ENCODE results near the gene CCDC27. TPM values are rescaled to one million over a fixed set of nuclear protein-coding genes. Genes with fewer than 3 reads are reported as not detected.

The CCDC27 gene
- total RNA-seq, 1 donor from 2014 or later: 0.08 TPM

DNA sequence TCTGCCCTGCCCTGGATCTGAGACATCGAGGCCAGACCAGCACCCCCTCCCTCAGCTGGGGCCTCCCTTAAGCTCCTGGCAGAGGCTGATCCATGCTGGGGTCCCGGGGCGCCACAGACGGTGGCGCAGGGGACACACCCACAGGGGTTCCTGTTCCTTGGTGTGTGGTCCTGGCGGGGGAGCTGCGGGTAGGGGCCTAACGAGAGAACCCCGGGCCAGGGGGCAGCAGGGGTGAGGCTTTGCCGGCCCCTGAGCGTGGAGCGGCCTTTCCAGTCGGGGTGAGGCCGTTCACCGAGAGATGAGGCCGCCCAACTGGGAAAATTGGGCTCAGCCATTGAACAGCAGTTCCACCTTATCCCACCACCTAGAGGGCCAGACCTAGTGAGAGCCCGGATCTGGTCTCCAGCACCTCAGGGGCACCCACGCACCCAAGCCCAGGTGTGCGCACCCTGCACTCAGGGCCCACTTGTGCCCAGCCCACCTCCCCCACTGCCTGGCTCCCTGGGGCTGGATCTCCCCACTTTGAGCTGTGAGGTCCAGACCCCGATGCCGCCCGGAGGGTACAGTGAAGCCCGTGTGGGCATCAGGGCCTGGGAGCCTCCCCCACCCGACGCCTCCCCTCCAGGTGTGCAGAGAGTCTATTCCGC, 45.5 kb upstream of the CCDC27 start:
- TF ChIP-seq CTCF (IDR thresholded peaks at IDR 0.05; ENCODE audit: borderline replicate concordance): no peak
- no peaks in the 10 kb centered on the region for H3K9me3 ChIP-seq (replicated peaks)
- peaks cover 99% of the 10 kb centered on the region for H3K27me3 ChIP-seq (ENCODE audit: low read depth)
- H3K4me1 ChIP-seq: peaks cover 9% of the 10 kb centered on the region
- no peak overlapping the region for H3K27ac ChIP-seq (replicated peaks)
- H3K36me3 ChIP-seq: no peaks in the 10 kb centered on the region
- DNase-seq: no peak
- intact Hi-C loops (cut with micrococcal nuclease): no loop called here
- H3K4me3 ChIP-seq: no peak overlapping the region

DNA sequence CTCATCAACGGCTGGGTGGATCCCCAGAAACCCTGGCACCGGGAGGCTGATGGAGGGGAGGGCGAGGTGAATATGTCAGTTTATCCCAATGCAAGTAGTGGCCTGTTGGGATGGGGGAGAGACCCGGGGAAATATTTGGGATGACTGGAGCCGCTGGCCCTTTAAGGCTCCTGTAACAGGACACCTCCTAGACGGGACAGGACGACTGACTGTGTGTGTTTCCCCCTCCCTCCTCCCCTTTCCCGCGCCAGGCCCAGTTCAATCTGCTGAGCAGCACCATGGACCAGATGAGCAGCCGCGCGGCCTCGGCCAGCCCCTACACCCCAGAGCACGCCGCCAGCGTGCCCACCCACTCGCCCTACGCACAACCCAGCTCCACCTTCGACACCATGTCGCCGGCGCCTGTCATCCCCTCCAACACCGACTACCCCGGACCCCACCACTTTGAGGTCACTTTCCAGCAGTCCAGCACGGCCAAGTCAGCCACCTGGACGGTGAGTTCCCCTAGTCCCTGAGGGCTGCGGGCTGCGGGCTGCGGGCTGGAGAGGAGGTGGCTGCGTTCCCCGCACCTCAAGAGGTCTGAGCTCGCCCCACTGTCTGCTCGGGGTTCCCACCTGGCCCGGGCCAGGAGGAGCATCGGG, 44.8 kb upstream of the CCDC27 start:
- Histone ChIP-seq H3K4me3 (no peak overlapping the region), H3K4me1 (peaks cover 9% of the 10 kb centered on the region), H3K27ac (replicated peaks) (no peak overlapping the region), H3K36me3 (no peaks in the 10 kb centered on the region), H3K9me3 (replicated peaks) (no peaks in the 10 kb centered on the region), H3K27me3 (ENCODE audit: low read depth) (peaks cover 99% of the 10 kb centered on the region)
- intact Hi-C loops (cut with micrococcal nuclease): no loop called here
- no peak for DNase-seq
- TF ChIP-seq CTCF (IDR thresholded peaks at IDR 0.05; ENCODE audit: borderline replicate concordance): no peak

DNA sequence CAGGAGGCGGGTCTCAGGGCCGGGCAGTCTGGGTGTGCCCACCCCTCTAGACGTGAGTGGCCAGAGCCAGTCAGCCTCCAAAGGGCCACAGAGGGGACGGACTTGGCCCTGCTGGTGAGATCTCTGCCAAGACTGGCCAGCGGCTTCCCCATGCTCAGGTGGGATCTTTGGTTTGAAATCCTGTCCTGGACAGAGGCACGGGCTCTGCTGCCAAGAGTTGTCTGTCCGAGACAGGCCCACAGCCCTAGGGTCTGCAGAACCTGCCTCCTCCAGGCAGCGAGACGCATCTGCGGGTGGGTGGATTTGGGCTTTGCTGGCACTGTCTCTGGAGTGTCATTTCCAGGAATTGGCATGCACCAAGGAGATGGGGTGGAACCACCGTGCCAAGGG, 44.3 kb upstream of the CCDC27 start:
- H3K36me3 ChIP-seq: no peaks in the 10 kb centered on the region
- no peaks in the 10 kb centered on the region for H3K9me3 ChIP-seq (replicated peaks)
- no peak overlapping the region for H3K4me3 ChIP-seq
- no peak for TF ChIP-seq CTCF (IDR thresholded peaks at IDR 0.05; ENCODE audit: borderline replicate concordance)
- intact Hi-C loops (cut with micrococcal nuclease): no loop called here
- H3K27me3 ChIP-seq (ENCODE audit: low read depth): peaks cover 95% of the 10 kb centered on the region
- no peak overlapping the region for H3K27ac ChIP-seq (replicated peaks)
- DNase-seq: no peak
- peaks cover 14% of the 10 kb centered on the region for H3K4me1 ChIP-seq

GRCh38 chr1:3708791-3709190, 43.5 kb upstream of the CCDC27 start:
- no peaks in the 10 kb centered on the region for H3K9me3 ChIP-seq (replicated peaks)
- H3K27me3 ChIP-seq (ENCODE audit: low read depth): peaks cover 86% of the 10 kb centered on the region
- H3K36me3 ChIP-seq: no peaks in the 10 kb centered on the region
- no peak overlapping the region for H3K4me3 ChIP-seq
- H3K27ac ChIP-seq (replicated peaks): no peak overlapping the region
- no peak for TF ChIP-seq CTCF (IDR thresholded peaks at IDR 0.05; ENCODE audit: borderline replicate concordance)
- intact Hi-C loops (cut with micrococcal nuclease): no loop called here
- DNase-seq: no peak
- H3K4me1 ChIP-seq: peaks cover 18% of the 10 kb centered on the region

GRCh38 chr1:3710251-3710650, 42.0 kb upstream of the CCDC27 start:
- intact Hi-C loops (cut with micrococcal nuclease): no loop called here
- H3K27ac ChIP-seq (replicated peaks): no peak overlapping the region
- H3K27me3 ChIP-seq (ENCODE audit: low read depth): peaks cover 78% of the 10 kb centered on the region
- H3K9me3 ChIP-seq (replicated peaks): no peaks in the 10 kb centered on the region
- H3K4me1 ChIP-seq: peaks cover 26% of the 10 kb centered on the region
- H3K36me3 ChIP-seq: no peaks in the 10 kb centered on the region
- no peak for TF ChIP-seq CTCF (IDR thresholded peaks at IDR 0.05; ENCODE audit: borderline replicate concordance)
- no peak for DNase-seq
- H3K4me3 ChIP-seq: no peak overlapping the region

Data from left ventricle myocardium inferior (tissue), 1 donor.